NCI-H524 (cell line): ENCODE results near the gene GTF2H4.
A peak's percentile ranks its signal among the peaks of the same experiment; 100 is the strongest.
"Not testable (repeated sequence)": the region's sequence is repeated elsewhere in the genome, so short reads cannot be mapped to it uniquely, and the experiment has no call there.

Experiments used
- DNase-seq, 2 experiments: peaks; one replicate each; lab custom pipeline; 2025; lab: John Stamatoyannopoulos, UW

Gene GTF2H4

DNA sequence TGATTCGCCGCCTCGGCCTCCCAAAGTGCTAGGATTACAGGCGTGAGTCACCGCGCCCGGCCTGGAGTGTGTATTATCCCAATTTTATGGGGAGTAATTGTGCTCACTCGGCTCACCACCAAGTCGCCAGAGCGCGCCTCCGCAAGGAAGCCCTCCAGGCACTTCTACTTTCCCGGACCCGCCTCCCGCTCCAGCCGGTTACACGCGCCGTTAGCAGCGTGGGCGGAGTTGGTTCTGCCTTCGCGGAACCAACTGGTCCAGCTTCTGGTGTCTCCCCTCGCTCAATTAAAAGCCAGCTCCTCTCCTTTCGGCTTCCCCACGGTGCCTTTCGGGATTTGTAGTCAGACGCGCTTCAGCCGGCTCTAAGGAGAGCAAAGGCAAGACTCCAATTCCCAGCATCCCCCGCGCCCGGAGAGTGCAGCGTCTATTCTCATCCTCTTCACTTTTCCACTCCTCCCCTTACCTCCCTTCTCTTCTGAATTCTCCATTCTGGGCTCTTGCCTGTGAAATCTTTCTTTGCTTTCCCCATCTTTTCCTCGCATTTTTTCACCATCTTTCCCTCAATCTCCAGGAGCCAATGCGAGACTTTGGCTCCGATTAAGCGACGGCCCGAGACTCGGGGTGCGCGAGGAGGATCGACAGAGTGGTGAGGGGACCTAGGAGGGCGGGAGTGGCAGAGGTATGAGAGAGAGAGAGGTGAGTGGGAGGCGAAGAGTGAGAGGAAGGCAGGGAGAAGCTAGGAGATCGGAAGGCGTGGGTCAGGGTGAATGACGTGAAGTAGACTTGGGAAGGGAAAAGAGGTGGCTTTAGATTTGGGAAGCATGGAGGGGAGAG, at the start of gene GTF2H4:
Gene GTF2H4, plus strand, starts transcription at position 450 of the 834 bp plus-strand sequence.
- DNase-seq = peak; percentile 99

DNA sequence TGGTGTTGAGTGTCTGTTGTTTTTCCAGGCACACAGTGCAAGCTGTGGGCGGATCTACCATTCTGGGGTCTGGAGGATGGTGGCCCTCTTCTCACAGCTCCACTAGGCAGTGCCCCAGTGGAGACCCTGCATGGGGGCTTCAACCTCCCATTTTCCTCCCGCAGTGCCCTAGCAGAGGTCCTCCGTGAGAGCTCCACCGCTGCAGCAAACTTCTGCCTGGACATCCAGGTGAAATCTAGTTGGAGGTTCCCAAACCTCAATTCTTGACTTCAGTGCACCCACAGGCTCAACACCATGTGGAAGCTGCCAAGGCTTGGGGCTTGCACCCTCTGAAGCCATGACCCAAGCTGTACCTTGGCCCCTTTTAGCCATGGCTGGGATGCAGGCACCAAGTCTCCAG, 48.3 kb upstream of the GTF2H4 start:
- not testable (repeated sequence) for DNase-seq

DNA sequence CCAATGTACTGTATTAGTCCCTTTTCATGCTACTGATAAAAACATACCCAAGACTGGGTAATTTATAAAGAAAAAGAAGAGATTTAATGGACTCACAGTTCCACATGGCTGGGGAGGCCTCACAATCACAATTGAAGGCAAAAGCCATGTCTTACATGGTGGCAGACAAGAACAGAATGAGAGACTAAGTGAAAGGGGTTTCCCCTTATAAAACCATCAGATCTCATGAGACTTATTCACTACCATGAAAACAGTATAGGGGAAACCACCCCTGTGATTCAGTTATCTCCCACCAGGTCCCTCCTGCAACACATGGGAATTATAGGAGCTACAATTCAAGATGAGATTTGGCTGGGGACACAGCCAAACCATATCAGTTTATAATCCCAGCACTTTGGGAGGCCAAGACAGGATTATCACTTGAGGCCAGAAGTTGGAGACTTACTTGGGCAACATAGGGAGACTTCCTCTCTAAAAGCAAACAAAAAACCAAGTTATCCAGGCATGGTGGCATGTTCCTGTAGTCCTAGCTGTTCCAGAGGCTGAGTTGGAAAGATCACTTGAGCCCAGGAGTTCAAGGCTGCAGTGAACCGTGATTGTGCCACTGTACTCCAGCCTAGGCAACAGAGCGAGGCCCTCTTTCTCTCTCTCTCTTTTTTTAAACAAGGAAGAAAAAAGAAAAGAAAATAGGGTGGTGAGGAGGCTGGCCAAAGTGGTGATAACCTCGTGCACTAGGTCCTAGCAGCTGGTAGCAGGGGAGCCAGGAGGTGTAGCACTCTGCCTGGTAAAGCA, 46.6 kb upstream of the GTF2H4 start:
- no peak for DNase-seq

DNA sequence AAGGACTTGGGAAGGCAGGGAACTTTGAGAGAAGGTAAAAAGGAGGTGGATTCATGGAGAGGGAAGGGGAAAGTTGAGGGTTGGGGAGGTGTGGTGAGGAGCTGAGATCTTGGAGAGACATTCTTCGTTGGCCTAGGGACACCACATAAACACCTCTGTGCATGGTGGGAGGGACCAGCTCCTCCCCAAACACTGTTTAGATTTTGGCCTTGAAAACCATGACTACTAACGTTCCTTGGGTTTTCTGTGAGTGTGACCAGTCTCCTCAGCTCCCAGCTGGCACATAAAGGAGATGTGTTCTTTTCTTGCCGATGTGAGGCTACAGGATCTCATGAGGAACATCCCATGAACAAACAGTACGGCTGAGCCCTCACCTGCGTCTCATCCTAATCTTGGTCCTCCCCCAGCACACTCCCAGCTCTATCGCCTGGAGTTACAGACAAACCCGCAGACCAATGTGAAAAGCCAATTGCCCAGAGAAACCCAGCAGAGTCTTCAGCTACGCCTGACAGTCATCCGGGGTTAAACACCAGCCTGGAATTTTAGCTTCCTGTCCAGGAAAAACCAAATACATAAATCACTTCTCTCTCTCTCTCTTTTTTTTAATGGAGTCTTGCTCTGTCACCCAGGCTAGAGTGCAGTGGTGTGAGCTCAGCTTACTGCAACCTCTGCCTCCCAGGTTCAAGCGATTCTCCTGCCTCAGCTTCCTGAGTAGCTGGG, 45.7 kb upstream of the GTF2H4 start:
- no peak for DNase-seq

DNA sequence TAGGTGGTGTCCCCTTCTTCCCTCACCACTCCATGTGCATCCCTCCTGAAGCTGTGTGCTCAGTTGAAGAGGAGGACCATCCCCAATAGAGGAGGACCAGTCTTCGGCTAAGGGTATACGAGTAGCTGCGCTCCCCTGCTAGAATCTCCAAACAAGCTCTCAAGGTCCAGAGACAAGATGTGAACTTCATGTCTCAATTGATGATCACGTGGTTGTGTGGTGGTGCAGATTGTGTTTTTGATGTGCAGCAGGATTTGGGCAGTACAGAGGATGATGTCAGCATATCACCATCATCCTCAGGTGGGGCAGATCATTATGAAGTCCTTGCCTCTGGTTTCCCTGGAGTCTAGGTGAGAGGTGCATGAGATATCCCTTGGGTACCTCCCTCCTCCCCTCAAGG, 43.7 kb upstream of the GTF2H4 start:
- DNase-seq = no peak

DNA sequence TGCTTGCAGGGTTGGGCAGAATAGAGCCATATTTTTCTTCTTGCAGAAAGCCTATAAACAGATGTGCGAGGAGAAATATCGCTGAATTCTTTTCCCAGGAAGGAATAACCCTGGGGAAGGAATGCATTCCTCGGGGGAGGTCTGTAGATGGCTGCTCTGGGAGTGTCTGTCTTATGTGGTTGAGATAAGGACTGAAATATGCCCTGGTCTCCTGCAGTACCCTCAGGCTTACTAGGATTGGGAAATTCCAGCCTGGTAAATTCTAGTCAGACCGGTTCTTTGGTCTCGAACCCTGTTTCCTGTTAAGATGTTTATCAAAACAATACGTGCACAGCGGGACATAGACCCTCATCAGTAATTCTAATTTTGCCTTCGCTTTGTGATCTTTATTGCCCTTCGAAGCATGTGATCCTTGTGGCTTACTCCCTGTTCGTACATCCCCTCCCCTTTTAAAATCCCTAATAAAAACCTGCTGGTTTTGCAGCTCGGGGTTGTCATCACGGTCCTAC, 38.7 kb upstream of the GTF2H4 start:
- DNase-seq = not testable (repeated sequence)

DNA sequence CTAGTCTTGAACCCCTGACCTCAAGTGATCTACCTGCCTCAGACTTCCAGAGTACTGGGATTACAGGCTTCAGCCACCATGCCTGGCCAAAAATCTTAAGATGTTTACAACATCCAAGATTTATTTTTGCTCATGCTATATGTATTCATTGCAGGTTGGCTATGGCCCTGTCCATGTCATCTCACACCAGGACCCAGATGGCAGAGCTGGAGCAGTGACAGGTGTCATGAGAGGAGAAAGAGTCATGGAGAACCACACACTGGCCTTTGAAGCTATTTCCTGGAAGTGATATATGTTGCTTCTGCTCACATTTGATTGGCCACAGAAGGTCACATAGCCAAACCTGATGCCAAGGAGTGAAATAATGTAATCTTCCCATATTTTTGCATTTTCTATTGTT, 37.5 kb upstream of the GTF2H4 start:
- DNase-seq = no peak

DNA sequence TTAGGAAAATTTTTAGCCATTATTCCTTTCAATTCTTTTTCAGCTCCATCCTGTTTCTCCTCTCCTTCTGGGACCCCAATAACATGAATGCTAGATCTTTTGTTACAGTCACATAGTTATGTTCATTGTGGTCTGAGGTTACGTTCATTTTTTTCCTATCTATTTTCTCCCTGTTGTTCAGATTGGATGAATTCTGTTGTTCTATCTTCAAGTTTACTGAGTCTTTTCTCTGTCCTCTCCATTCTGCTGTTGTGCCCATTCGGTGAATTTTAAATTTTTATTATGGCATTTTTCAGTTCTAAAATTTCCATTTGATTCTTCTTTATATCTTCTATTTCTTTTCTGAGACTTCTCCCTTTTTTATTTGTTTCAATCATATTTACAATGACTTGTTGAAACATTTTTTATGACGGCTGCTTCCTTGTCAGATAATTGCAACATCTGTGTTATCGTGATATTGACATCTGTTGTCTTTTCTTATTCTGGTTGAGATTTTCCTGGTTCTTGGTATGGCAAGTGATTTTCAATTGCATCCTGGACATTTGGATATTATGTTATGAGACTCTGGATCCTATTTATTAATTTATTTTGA, 36.3 kb upstream of the GTF2H4 start:
- DNase-seq = no peak

DNA sequence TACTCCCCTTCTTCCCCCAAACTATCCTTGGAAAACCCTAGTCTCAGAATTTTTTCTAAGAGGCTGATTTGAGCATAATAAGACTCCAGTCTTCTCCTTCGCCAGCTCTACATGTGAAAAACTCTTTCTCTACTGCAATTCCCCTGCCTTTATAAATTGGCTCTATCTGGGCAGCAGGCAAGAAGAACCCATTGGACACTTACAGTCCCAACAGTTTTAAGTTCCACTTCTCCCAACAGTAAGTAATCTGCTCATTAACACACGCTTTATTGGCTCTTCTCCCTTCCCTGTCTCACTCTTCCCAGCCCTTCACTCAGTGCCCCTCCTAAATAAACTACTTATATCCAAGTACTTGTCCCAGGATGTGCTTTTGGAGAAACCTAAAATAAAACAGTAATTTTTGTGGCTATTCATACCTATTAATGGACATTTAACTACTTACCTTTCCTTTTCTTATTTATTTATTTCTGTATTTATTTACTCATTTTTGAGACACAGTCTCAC, 34.8 kb upstream of the GTF2H4 start:
- no peak for DNase-seq

DNA sequence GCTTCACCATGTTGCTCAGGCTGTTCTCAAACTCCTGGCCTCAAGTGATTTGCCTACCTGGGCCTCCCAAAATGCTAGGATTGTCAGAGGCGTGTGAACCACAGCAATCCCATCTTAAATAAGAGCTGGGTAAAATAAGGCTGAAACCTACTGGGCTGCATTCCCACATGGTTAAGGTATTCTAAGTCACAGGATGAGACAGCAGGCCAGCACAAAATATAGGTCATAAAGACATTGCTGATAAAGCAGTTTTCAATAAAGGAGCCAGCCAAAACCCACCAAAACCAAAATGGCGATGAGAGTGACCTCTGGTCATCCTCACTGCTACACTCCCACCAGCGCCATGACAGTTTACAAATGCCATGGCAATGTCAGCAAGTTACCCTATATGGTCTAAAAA, 34.2 kb upstream of the GTF2H4 start:
- DNase-seq = not testable (repeated sequence)

DNA sequence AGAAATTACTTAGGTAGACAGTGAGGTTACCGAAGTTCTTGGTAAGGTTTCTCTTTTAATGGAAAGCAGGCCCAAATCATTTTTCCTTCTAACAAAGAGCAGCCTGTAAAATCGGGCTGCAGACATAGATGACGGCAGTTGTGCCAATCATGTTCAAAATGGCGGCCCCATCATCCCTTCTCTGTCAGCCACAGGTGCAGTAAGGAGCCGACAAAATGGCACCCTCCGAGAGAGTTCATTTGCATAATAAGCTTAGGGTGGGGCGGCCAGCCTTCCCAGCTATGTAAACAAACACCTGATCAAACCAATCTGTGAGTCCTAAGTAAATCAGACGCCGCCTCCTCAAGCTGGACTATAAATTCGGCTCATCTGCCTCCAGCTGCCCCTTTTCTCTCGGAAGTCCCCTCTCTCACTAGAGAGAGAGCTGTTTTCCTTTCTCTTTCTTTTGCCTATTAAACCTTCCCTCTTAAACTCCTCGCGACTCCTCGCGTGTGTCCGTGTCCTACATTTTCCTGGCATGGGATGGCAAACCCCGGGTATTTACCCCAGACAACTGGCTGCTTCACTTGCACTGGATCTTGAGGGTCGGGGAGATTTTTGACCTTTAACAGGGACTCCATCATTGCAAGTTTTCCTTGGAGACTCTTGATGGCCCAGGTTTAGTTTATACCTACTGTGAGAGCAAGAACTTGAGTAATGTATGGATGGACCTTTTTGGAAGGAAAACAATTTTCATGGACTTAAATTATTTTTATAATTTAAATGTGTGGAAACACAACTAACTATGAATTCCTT, 32.6 kb upstream of the GTF2H4 start:
- peak; percentile 68 to 84 for DNase-seq

DNA sequence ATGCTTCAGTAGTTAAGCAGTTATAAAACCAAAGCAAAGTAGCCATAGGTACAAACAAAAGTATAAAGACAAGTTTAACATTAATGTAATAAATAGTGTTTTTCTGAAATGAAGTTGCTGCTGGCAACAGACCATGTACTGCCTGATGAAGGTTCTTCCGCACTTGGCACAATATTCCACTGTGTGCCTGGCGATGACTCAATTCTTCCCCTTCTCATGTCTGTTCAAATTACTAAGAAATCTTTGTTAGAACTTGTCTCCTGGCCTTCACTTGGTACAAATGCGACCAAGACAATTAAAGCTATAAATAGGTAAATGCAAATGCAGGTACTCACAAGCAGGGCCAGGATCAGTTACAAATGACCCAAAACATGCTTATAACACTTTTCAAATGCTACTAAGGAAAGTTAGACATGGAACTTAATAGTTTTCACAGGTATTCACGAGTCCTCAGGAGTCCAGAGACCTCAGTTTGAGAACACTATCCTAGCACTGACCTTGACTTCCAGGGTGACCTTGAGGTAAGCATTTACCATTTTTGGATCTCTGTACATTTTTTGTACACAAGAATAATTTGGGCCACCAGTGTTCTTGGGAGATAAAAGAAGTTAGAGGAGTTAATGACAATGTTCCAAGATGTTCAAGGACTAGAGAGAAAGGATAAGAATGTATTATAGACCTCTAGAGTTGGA, 31.8 kb upstream of the GTF2H4 start:
- no peak for DNase-seq

DNA sequence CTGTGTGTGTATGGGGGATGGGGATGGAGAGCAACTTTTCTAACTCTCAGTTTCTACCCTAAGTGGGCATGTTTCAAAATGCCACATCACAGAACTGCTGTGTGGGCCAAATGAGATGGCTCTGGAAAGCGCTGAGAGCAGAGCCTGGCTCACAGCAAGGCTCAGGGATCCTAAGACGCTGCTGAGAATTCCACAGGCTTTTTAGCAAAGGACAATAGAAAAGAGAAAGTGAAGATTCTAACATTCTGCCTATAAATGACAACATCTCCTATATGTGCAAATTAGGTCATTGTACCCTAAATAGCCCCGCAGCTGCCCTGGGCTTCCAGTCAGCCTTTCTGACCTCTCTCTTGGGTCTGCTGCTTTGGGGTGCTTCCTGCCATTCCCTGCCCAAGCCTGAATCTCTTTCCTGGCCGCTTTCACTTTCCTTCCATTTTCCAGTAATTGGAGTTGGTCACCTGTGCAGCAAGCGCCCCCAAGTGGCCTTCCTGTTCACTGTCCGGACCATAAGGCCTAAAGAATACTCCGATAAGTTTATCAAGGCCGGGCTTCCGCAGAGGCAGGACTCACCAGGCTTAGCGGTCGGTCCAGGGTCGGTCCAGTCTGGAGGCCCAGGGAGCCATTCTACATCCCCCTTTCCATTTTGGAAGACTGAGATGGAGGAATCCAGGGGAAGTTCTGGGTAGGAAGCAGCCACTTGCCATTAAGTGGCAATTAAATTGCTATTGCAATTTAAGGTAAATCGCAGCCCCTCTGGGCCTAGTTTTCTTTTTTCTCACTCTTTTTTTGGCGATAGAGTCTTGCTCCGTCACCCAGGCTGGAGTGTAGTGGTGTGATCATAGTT, 30.4 kb upstream of the GTF2H4 start:
- peak; percentile 54 to 84 for DNase-seq

DNA sequence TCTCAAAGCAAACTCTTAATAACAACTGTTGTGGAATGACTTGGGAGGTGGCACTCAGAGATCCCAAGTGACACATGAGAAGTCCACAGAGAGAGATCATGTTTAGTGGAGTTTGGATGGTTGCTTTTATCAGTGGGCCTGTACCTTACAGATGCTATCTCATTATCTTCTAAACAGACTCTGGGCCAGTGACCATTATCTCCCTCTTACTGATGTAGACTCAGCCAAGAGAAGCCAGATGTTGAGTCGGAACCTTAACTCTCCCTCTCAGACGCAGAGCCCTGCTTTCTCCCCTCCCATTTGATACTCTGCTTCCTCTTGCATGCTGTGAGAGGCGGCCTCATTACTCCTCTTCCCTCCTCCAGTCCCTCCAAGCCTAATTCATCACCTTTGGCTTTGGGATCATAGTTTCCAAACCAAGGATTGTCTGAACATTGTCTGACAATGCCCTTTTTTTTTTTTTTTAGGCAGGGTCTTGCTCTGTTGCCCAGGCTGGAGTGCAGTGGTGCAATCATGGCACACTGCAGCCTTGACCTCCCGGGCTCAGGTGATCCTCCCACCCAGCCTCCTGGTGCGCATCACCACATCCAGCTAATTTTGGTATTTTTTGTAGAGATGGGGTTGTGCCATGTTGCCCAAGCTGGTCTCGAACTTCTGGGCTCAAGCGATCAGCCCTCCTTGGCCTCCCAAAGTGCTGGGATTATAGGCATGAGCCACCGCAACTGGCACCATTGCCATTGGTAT, 28.2 kb upstream of the GTF2H4 start:
- DNase-seq = no peak

DNA sequence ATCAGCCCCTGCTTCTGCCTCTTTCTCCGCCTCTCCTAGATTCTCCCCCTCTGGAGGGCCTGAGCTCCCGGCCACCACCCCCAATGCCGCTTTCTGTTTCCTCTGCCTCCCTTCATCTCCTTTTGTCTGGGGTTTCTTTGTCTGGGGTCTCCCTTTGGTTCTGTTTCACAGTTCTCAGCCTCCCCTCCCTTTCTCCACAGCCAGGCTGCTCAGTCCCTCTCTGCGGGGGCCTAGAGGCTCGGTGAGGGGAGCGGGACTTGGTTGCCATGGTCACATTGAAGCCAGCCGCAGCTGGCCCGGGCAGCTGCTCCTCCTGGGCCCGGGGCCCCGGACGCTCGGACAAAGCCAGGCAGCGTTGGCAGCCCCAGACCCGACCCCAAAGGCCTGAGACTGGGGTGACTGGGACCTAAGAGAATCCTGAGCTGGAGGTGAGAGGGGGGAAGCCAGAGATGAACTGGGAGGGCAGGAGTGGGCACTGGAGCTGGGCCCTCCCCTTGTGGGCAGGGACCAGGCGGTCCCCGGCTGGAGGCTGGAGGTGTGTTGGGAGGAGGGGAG, 27.2 kb upstream of the GTF2H4 start:
- peak; percentile 43 to 63 for DNase-seq

DNA sequence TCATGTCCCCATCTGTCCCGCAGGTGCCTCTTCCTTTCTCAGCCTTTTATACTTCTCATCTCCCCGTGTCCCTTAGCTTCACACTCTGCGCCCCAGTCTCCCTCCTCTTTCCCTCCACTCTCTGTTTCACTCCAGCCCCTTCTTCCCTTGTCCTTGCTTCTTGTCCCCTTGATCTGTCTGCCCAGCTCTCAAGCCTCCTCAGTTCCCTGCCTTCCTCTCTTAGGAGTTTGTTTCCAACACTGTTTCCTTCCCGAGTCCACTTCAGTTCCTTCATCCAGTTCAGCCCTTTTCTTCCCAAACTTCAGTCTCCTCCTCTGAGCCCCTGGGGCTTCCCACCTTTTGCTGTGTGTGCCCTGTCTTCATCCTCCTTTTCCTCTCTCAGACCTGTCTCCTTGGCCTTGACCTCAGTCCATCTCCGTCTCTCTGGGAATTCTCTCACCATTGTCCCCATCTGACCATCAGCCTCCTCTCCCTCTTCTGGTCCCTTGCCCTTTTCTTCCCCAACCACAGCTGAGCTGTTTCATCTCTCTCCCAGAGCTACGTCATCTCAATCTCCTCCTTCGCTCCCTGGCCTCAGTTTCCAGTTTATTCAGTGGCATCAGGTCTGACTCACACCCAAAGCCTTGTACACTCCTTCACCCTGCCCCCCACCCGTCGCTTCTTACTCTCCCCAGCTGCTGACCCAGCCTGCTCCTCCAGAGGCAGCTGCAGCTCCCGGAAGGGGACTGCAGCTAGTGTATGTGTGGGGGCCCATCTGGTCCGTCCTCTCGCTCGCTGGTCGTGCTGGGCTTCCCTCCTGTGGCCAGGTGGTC, 26.4 kb upstream of the GTF2H4 start:
- DNase-seq = peak; percentile 80 to 91

DNA sequence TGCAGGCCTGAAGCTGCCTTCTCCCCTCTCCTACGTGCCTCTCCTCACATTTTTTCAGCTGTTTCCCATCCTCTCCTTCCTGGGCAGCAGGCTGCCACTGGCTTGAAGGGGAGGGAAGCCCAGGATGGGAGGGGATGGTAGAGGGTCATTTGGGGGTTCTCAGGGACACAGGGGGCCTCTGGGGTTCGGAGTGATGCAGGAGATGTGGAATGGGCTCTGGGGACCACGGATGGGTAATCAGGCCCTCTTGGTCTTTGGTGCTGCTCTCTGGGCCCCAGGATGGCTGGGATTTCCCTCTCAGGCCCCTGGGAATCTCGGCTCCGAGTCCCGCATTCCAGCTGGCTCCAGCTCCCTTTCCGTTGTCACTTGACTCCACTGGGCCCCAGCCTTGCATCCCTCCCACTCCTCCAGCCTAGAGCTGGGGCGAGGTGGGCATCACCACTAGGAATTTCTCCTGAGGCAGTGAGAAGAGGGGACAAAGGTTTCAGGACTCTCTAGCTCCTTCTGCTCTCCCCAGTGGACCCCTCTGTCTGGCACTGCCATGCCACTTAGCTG, 25.7 kb upstream of the GTF2H4 start:
- no peak for DNase-seq
